Mucosa of descending colon (tissue), 3 donors: ENCODE measurements around the gene CD68. TPM values are rescaled to one million over a fixed set of nuclear protein-coding genes. Genes with fewer than 3 reads are reported as not detected.

Experiments
- ATAC-seq: fragments of 200-7000 bp; cut with Tn5 transposase; one replicate; pipeline ENCODE4 v1.9.1; 2020; ENCODE audit warnings: mild to moderate bottlenecking, moderate library complexity
- DNase-seq, 3 donors: peaks; one replicate each; pipeline ENCODE4 v3.0.0-alpha.2; 2020
- H3K36me3 ChIP-seq: fragments of 200-600 bp; one replicate; pipeline ENCODE4 v1.8.0; 2021; ENCODE audit warnings: low read depth, mild to moderate bottlenecking
- H3K4me1 ChIP-seq: fragments of 200-600 bp; one replicate; pipeline ENCODE4 v1.8.0; 2021; ENCODE audit warnings: low read depth, mild to moderate bottlenecking
- H3K4me3 ChIP-seq: fragments of 200-600 bp; one replicate; pipeline ENCODE4 v1.8.0; 2021; ENCODE audit warnings: mild to moderate bottlenecking
- H3K9me3 ChIP-seq: fragments of 200-600 bp; one replicate; pipeline ENCODE4 v1.8.0; 2021; ENCODE audit warnings: mild to moderate bottlenecking
- intact Hi-C, 2 donors: fragments of 100-400 bp; cut with DNase I in 1 of 2; cut with micrococcal nuclease in 1 of 2; formaldehyde crosslinking; loops; one replicate each; pipeline versions ENCODE4 v1.11.0 to v1.11.1; 2022; cut with DNase I, micrococcal nuclease
- total RNA-seq, 3 donors: library from RNA; stranded (reverse); fragmentation: NEBNext Ultra II Directional in 2 of 3; extraction: Animal tissue kit (Norgen Biotek cat#: 25700) in 2 of 3; gene quantifications; one replicate each; pipeline versions ENCODE4 v1.2.1 to v1.2.4, GENCODE V29; 2021 to 2023
- TF ChIP-seq, protein P1 (sequence below): fragments of 200-600 bp; IDR thresholded peaks from one replicate; pipeline ENCODE4 v1.8.0; 2022; ENCODE audit warnings: antibody characterized with exemption, mild to moderate bottlenecking
- donor health status: DM: no; HTN: no; CAD: no; lungs with moderate emphysema.
- donor health status: DM: no; HTN: no; CAD: no.
- donor health status: DM: no; HTN: yes; CAD: no.

Gene CD68
- total RNA-seq, 3 donors from 2014 or later: 41.4 to 91.9 (median 50.7) TPM

DNA sequence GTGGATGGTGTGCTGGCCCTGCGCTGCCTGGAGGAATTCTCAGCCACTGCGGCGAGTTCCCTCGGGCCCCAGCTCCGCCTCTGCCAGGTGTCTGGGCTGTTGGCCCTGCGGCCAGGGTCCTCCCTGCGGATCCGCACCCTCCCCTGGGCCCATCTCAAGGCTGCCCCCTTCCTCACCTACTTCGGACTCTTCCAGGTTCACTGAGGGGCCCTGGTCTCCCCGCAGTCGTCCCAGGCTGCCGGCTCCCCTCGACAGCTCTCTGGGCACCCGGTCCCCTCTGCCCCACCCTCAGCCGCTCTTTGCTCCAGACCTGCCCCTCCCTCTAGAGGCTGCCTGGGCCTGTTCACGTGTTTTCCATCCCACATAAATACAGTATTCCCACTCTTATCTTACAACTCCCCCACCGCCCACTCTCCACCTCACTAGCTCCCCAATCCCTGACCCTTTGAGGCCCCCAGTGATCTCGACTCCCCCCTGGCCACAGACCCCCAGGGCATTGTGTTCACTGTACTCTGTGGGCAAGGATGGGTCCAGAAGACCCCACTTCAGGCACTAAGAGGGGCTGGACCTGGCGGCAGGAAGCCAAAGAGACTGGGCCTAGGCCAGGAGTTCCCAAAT lies 22.2 kb upstream of the CD68 start:
- DNase-seq: peak; percentile 75 to 81 (median 81)
- TF ChIP-seq, protein P1, sequence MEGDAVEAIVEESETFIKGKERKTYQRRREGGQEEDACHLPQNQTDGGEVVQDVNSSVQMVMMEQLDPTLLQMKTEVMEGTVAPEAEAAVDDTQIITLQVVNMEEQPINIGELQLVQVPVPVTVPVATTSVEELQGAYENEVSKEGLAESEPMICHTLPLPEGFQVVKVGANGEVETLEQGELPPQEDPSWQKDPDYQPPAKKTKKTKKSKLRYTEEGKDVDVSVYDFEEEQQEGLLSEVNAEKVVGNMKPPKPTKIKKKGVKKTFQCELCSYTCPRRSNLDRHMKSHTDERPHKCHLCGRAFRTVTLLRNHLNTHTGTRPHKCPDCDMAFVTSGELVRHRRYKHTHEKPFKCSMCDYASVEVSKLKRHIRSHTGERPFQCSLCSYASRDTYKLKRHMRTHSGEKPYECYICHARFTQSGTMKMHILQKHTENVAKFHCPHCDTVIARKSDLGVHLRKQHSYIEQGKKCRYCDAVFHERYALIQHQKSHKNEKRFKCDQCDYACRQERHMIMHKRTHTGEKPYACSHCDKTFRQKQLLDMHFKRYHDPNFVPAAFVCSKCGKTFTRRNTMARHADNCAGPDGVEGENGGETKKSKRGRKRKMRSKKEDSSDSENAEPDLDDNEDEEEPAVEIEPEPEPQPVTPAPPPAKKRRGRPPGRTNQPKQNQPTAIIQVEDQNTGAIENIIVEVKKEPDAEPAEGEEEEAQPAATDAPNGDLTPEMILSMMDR: no peak
- intact Hi-C loops: no loop called here
- peak; percentile 41 for ATAC-seq
- H3K9me3 ChIP-seq: no peaks in the 10 kb centered on the region
- no peak overlapping the region for H3K4me3 ChIP-seq
- H3K36me3 ChIP-seq: no peaks in the 10 kb centered on the region
- H3K4me1 ChIP-seq: peaks cover 42% of the 10 kb centered on the region

GRCh38 chr17:7557775-7558543 lies 21.5 kb upstream of the CD68 start:
- ATAC-seq (peak; percentile 74), DNase-seq (peak; percentile 93 to 97 (median 95))
- Histone ChIP-seq H3K4me3 (no peak overlapping the region), H3K36me3 (no peaks in the 10 kb centered on the region), H3K4me1 (peaks cover 48% of the 10 kb centered on the region), H3K9me3 (no peaks in the 10 kb centered on the region)
- intact Hi-C loops: no loop called here
- TF ChIP-seq, protein P1: no peak

GRCh38 chr17:7558544-7559319 lies 20.7 kb upstream of the CD68 start, which contains the start of gene TNFSF13:
Gene TNFSF13 (plus strand): TSS chr17:7558750. CDS start chr17:7559040, 290 bp downstream.
- Histone ChIP-seq H3K4me1 (peaks cover 56% of the 10 kb centered on the region), H3K36me3 (no peaks in the 10 kb centered on the region), H3K9me3 (no peaks in the 10 kb centered on the region), H3K4me3 (no peak within 1 kb of the TSS)
- DNase-seq (peak; percentile 77 to 84 (median 78)), ATAC-seq (peak; percentile 46)
- TF ChIP-seq, protein P1: no peak
- intact Hi-C loops: no loop called here

- H3K4me3 ChIP-seq: no peak overlapping the region
- ATAC-seq: no peak
- peaks cover 57% of the 10 kb centered on the region for H3K4me1 ChIP-seq
- DNase-seq: peak; percentile 38 to 82 (median 71)
- H3K9me3 ChIP-seq: no peaks in the 10 kb centered on the region
- intact Hi-C loops: loop anchor here in 1 of 2 donors (2.0 to 5.0 kb wide), 2 partner anchors 47 to 125 kb away; partner anchors contain the start of gene TMEM102
- no peaks in the 10 kb centered on the region for H3K36me3 ChIP-seq
- TF ChIP-seq, protein P1: no peak
These were observed 19.9 kb upstream of the CD68 start for GRCh38 chr17:7559320-7560171.
